ENCODE results near the gene FERMT1.

DNA sequence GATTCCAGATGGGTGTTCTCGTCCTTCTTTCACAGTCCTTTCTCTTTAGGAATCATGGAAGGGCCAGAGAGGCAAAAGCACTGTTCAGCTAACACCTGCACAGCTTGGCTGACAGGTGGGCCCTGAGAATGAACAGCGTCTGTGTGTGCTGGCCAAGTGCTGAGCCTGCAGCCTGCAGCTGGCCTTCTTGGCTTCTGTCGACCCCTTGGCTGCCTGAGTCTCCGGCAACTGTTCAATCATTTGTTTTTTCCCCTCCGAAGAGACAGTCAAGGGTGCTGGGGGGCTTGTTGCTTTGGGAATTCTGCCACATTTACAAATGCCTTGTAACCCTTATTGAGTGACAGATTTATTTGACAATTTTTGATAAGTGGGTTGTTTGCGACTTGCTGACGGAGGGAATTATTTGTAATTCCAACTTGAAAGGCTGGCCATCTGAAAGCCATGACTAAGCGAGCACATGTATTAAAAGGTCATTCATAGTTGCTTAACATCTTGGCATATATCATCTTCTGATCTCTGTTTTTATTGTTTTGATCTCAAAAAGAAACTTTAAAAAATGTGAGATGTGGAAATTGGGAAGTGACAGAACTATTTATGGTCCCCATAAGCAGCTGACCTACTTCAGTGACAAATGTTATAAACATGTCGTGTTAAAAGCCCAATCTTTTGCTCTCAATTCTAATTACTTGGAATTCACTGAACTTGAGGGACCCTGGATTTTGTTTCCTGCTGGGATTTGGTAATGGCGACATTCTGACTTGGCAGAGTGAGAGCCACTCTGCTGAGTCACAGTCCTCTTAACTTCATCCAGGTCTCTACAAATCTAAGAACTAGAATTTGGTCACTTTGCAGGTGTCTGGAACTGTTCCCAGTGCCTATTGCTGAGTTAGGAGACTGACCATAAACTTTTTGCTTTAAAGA, 41.9 kb upstream of the FERMT1 start:
- TF ChIP-seq YY1 (IDR thresholded peaks at IDR 0.05; ENCODE audit: insufficient read depth, insufficient read length) (no peak), ZNF274 (IDR thresholded peaks at IDR 0.05; ENCODE audit: low read depth, low read length) (no peak)
